HTR-8/SVneo (cell line): Measurements from ENCODE around the gene SLC22A13.
"Not testable (repeated sequence)": the region's sequence is repeated elsewhere in the genome, so short reads cannot be mapped to it uniquely, and the experiment has no call there.

ENCODE experiments used
- DNase-seq: peaks from one replicate; pipeline ENCODE4 v3.0.0; 2011; ENCODE audit warnings: low spot score, mixed read lengths; ENCODE audit not compliant: insufficient read length
- FAIRE-seq: peaks from 2 replicates; lab custom pipeline; 2011; peaks lifted over from hg19 to GRCh38; lab: Jason Lieb, UNC

Gene SLC22A13

GRCh38 chr3:38297053-38297452 is 31.4 kb downstream of the SLC22A13 start:
- DNase-seq, FAIRE-seq: not testable (repeated sequence)

GRCh38 chr3:38297537-38297936 is 31.9 kb downstream of the SLC22A13 start:
- FAIRE-seq (no peak), DNase-seq (no peak)

DNA sequence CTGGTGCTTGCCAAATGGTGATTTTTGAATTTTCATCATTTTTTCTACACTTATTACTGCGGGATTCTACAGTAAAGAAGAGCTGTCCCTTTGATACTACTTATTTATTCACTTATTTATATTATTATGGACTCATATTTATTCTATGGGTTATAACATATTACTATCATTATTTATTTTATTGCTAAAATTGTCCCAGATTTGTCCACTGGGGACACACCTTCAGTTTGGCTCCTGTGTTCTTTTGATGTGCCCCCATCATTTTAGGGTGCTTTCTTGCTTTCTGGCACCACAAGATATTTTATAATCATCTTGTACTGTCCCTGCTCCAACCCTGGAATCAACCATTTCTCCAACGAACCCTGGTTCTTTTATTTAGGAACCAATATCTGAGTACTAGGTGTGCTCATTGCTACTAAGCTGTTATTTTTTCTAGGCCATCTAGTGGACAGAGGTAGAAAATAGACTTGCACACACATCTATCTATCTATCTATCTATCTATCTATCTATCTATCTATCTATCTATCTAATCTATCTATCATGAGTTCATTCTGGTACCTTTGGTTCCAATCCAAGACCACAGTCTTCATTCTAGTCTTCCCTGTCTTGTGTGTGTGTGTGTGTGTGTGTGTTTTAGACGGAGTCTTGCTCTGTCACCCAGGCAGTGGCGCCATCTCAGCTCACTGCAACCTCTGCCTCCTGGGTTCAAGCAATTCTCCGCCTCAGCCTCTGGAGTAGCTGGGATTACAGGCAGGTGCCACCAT is 32.5 kb downstream of the SLC22A13 start:
- no peak for DNase-seq
- FAIRE-seq, result no peak

DNA sequence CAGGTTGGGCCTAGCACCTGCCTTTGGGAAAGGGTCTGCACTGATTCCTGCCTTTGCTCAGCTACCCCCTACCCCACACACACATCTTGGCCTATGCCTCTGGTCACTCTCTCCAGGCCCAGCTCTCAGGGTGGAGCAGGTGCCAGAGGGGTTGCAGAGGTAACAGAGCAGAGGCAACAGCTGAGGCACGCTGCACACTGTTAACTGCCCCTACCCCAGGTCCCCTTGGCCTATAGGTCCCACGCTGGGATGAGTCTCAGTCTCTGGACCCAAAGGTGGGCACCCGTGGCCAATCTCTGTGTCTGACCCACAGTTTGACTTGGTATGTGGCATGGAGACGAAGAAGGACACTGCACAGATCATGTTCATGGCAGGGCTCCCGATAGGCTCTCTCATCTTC is 41.3 kb downstream of the SLC22A13 start:
- FAIRE-seq, result no peak
- DNase-seq, result no peak

- DNase-seq (no peak), FAIRE-seq (no peak)
Measured at GRCh38 chr3:38307599-38307998, 42.0 kb downstream of the SLC22A13 start.

DNA sequence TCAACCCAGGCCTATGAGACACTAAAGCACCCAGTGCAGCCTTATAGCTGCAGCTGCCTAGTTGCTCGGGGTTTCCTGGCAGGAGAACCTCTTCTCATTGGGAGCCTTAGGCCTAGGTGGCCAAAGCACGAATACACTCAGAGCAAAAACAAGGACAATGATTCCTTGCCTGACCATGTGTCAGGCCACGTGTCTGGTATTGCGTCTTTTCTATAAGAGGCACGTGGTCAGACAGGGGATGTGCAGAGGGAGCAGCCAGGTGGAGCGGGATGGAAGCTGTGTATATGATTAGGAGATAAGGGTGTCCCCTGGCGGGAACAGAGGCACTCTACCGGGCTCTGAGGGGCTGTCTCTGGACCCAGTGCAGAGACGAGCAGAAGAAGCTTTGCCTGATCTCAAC is 42.8 kb downstream of the SLC22A13 start:
- DNase-seq, result no peak
- no peak for FAIRE-seq

DNA sequence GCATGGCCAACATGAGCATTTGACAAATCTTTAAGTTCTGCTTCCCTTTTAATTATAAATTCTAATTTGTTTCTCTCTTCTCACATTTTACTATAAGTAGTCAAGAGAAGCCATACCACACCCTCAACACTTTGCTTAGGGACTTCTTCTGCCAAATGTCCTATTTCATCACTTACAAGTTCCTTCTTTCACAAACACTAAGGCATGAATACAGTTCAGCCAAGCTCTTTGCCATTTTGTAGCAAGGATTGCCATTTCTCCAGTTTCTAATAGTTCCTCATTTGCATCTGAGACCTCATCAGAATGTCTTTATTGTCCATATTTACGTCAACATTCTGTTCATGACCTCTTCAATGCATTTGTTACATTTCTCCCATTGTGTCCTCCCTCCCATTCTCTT is 45.9 kb downstream of the SLC22A13 start:
- FAIRE-seq (no peak), DNase-seq (no peak)

DNA sequence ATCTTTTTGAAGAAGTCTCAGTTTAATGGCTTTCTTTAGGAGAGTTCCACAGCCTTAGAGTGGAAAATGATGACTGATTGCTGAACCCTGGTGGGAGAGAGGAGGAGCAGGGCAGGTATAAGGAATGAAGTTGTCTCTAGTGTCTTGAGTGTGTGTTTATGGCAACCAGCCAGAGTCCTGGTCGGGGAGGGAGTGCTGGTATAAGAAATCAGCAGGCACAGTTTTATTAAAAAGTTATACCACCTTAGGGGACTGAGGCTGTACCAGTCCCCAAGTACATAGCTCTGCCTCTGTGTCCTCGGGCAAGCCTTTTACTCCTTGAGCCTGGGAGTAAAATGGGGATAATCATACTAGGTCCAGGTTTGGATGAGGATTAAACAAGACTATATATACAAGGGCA is 46.3 kb downstream of the SLC22A13 start:
- DNase-seq (no peak), FAIRE-seq (no peak)

DNA sequence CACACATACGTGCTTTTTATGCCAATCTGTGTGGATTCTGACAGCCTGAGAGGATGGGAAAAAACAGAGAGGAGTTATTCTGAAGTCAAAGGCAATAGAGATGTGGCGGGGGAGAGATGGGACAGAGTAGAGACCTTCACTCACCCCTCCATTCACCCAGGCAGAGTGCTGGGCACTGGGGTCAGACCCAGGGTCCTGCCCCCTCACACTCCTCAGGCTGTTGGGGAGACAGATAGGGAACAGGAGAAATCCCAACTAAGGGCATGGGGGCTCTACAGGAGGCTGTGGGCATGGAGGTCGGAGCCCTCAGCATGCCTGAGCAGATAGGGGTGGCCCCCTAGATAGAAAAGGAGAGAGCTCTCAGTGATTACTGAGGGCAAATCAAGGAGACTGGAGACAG is 46.7 kb downstream of the SLC22A13 start:
- no peak for DNase-seq
- no peak for FAIRE-seq

DNA sequence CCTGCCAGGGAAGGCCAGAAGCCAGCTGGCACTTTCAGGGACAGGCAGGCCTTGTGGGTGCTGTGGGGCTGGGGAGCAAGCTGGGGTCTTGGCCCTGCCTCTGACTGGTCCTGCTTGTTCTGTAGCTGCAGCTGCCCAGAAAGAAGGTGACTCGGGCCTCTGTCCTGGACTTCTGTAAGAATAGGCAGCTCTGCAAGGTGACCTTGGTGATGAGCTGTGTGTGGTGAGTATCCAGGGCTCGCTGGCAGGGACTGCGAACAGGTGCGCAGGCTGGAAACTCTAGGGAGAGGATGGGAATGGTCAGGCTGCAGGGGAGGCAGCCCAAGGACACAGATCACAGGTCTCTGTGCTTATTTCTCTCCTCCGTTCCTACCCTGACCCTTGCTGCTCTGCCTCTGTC is 47.7 kb downstream of the SLC22A13 start:
- DNase-seq (no peak), FAIRE-seq (no peak)

- FAIRE-seq (no peak), DNase-seq (no peak)
Measured at GRCh38 chr3:38313695-38314094, 48.1 kb downstream of the SLC22A13 start.

GRCh38 chr3:38314112-38314763 is 48.6 kb downstream of the SLC22A13 start:
- FAIRE-seq (no peak), DNase-seq (no peak)

GRCh38 chr3:38314764-38315487 is 49.3 kb downstream of the SLC22A13 start:
- DNase-seq (no peak), FAIRE-seq (no peak)

DNA sequence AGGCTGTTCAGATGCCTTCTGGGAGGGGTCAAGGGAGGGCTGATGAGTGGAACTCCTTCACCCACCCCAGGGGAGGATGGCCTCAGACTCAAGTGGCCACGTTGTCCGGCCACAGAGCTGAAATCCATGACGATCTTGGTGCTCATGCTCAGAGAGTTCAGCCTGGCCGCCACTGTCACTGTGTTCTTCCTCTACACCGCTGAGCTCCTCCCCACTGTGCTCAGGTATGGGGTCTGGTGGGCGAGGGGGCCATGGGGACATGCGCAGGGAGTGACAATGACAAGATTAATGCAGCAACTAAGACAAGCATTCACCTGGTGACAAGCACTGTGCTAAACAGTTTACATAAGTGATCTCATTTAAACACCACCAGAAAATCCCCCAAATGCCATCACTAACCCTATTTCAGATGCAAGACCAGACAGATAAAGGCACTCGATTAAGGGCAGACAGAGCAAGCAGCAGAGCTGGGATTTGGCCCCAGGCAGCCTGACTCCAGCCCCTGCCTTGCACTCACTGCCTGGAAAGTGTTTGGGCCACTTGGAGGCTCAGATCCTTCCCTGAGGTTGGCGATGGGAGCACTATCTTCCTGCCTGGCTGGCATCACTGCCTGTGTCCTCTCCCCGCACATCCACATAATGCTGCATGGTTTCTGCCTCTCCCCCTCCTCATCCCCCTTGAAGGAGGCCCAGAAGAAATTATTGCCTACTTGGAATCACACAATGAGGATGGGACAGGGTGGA is 50.0 kb downstream of the SLC22A13 start:
- FAIRE-seq, result no peak
- DNase-seq, result no peak

DNA sequence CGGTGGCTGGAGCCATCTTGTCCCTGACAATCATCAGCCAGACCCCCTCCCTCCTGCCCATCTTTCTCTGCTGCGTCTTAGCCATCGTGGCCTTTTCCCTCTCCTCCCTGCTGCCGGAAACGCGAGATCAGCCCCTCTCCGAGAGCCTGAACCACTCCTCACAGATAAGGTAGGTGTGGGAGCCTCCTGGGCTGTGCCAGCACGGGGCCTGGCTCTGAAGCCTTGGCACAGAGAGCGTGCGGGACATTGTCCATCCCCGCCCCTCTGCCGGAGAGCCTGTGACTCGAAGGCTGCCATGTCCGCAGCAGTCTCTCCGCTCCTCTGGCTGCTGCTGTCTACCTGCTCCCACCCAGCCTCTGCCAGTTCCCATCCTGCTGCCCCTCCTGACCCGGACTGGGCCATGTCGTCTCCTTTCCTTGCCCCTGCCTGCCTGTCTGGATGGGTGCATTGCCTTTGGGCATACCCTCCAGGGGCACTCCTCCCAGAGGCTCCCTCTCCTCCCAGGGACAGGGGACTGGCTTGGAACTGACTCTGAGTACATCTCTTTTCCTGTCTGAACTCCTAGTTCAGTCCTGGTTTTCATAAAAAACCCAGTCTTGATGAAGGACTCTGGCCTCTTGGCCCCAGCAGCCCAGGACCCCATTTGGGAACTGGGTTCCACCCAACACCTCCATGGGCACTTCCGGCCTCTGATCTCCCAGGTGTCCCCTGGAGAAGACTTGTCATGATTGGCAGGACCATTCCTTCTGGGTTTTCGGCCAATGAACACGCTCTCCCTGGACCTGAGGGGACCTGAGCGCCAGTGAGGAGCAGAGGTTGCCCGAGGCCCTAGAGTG is 51.0 kb downstream of the SLC22A13 start:
- DNase-seq (no peak), FAIRE-seq (no peak)

DNA sequence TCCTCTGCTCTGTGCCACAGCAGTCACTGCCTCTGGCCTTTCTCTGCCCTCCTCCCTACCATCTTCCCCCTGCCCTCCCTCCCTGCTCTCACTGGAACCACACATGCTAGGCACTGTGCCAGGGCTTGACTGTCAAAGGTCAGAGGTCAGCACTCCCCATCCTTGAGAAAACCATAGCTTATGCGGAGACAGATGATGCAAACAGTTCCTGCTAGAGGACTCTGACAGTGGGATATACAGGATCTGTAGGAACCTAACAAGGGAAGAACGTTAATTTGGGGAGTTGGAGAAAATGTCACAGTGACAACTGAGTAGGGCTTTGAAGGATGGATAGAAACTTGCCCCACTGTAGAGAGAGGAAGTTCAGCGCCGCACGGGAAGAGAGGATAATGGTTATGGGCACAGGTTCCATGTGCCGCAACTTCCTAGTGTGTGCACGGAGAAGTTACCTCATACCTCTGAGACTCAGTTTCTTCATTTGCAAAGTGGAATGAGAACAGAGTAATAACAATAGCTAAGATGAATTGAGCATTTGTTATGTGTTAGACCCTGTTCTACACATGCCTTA is 51.7 kb downstream of the SLC22A13 start:
- FAIRE-seq (no peak), DNase-seq (no peak)

DNA sequence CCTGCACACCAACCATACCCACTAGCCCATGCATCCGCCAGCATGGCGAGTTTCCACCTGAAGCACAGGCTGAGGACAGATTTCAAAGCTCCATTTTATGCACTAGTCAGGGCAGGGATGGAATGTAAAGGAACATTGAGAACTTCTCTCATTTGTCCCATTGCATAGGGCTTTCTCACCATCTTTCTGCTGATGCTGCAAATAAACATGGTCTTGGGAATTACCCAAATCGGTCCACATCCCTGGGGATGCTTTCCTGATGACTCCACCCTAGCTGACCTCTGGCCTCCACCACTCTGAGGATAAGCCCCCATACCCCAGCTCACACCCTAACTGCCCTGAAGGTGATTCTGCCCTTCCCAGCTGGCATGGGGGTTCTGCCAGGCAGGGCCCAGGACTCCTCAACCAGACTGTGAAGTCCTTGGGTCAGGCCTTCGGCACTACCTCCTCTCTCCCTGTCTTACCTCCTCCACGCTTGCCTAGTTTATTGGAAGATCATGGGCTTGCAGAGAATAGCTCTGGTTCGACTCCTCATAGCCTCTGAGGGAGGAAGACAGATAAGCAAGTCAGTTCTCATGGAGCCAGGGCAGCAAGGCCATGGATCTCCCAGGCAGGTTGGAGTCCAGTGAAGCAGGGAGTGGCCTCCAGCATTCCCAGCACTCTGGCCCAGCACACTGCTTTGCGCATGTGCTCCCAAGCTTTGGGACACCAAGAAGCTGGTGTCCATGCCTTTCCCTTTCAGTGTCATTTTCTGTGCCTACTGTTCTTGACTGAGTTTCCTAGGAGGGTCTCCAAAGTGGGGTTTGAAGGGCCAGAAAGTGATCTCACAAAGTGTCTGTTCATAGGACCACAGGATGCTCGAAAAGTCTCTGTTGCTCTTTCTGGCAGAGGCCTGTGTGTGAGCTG is 53.4 kb downstream of the SLC22A13 start:
- DNase-seq, result no peak
- FAIRE-seq, result no peak

DNA sequence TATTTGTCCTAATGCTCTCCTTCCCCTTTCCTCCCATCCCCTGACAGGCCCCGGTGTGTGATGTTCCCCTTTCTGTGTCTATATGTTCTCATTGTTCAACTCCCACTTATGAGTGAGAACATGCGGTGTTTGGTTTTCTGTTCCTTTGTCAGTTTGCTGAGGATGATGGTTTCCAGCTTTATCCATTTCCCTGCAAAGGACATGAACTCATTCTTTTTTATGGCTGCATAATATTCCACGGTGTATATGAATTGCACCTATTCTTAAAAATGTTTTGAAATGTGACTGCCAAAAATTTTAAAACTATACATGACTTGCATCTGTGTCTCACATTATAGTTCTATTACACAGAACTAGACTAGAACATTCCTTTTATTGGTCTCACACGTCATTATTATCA is 55.0 kb downstream of the SLC22A13 start:
- not testable (repeated sequence) for DNase-seq

More for the DNA sequence above, 55.0 kb downstream of the SLC22A13 start:
- not testable (repeated sequence) for FAIRE-seq
